Upper lobe of left lung (tissue), 6 donors: ENCODE results near the gene LRRC10. TPM values are rescaled to one million over a fixed set of nuclear protein-coding genes. Genes with fewer than 3 reads are reported as not detected.

Experiments
- ATAC-seq, 2 donors: fragments of 200-7000 bp; cut with Tn5 transposase; one replicate each; pipeline ENCODE4 v1.9.1; 2022; ENCODE audit warnings: mild to moderate bottlenecking in 2 of 2, moderate library complexity in 2 of 2; ENCODE audit not compliant: low FRiP score in 2 of 2
- DNase-seq, 2 donors: peaks; one replicate each; pipeline ENCODE4 v3.0.0-alpha.2; 2019 to 2020
- H3K27ac ChIP-seq, 4 donors: fragments of 200-600 bp; sonication (generic); one replicate each; pipeline ENCODE4 v1.5.1; 2016 to 2019
- H3K27me3 ChIP-seq, 4 donors: fragments of 200-600 bp; sonication (generic); one replicate each; pipeline ENCODE4 v1.5.1; 2017 to 2019
- H3K36me3 ChIP-seq, 4 donors: fragments of 200-600 bp; sonication (generic); one replicate each; pipeline ENCODE4 v1.5.1; 2016 to 2019
- H3K4me1 ChIP-seq, 4 donors: fragments of 200-600 bp; sonication (generic); one replicate each; pipeline ENCODE4 v1.5.1; 2018 to 2019
- H3K4me3 ChIP-seq, 4 donors: fragments of 200-600 bp; sonication (generic); one replicate each; pipeline ENCODE4 v1.5.1; 2017 to 2019; ENCODE audit warnings: mild to moderate bottlenecking in 2 of 4, moderate library complexity in 1 of 4
- H3K9me3 ChIP-seq, 4 donors: fragments of 200-600 bp; sonication (generic); one replicate each; pipeline ENCODE4 v1.5.1; 2018 to 2019
- EP300 ChIP-seq, 4 donors: sonication (generic); formaldehyde crosslinking; IDR thresholded peaks; one replicate each; pipeline ENCODE4 v1.5.1; 2017; ENCODE audit warnings: antibody characterized with exemption in 4 of 4, control low read depth in 2 of 4
- POLR2A ChIP-seq, 4 donors: fragments of 450-650 bp; IDR thresholded peaks; one replicate each; pipeline ENCODE4 v1.5.1; 2016 to 2017; ENCODE audit warnings: antibody characterized with exemption in 4 of 4, mild to moderate bottlenecking in 2 of 4
- POLR2AphosphoS5 ChIP-seq, 2 donors: sonication (generic); formaldehyde crosslinking; IDR thresholded peaks; one replicate each; pipeline ENCODE4 v1.5.1; 2017; ENCODE audit warnings: antibody characterized with exemption in 2 of 2
- WGBS, 2 donors: methylation state at CpG; one replicate each; pipeline ENCODE4 v1.1.5; 2017 to 2018; 5-methylcytosine and 5-hydroxymethylcytosine counted together
- total RNA-seq, 6 donors: library from RNA; depleted of rRNA in 4 of 6; stranded (reverse); fragments of >200 nt in 4 of 6; gene quantifications; one replicate each; pipeline versions ENCODE4 v1.1.0 to v1.2.1, GENCODE V29; 2016 to 2021
- TF ChIP-seq, protein P1 (sequence below), 6 experiments: fragments of 450-650 bp in 4 of 6; fragments of 200-600 bp in 2 of 6; sonication (generic) in 2 of 6; IDR thresholded peaks; one replicate each; pipeline ENCODE4 v1.5.1; 2016 to 2019; ENCODE audit warnings: antibody characterized with exemption in 6 of 6
- donor health status: DM: no; HTN: no; CAD: no; lungs with moderate emphysema.
- donor health status: DM: no; HTN: yes; CAD: no; lungs with severe emphysema.

Gene LRRC10
- total RNA-seq, 6 donors from 2014 or later = not detected

GRCh38 chr12:69600804-69601203 lies 9.9 kb downstream of the LRRC10 start:
- no peak overlapping the region for H3K4me3 ChIP-seq
- DNase-seq = no peak
- H3K9me3 ChIP-seq = no peaks in the 10 kb centered on the region
- H3K27me3 ChIP-seq = no peaks in the 10 kb centered on the region
- H3K36me3 ChIP-seq = peaks cover 29 to 74% (median 56%) of the 10 kb centered on the region in 4 donors
- no peak overlapping the region for H3K27ac ChIP-seq
- H3K4me1 ChIP-seq = no peaks in the 10 kb centered on the region
- ATAC-seq = peak in 1 of 2 donors; percentile 55
- no peak for TF ChIP-seq EP300 (IDR thresholded peaks at IDR 0.05)
- no peak for TF ChIP-seq POLR2A (IDR thresholded peaks at IDR 0.05)
- TF ChIP-seq, protein P1, sequence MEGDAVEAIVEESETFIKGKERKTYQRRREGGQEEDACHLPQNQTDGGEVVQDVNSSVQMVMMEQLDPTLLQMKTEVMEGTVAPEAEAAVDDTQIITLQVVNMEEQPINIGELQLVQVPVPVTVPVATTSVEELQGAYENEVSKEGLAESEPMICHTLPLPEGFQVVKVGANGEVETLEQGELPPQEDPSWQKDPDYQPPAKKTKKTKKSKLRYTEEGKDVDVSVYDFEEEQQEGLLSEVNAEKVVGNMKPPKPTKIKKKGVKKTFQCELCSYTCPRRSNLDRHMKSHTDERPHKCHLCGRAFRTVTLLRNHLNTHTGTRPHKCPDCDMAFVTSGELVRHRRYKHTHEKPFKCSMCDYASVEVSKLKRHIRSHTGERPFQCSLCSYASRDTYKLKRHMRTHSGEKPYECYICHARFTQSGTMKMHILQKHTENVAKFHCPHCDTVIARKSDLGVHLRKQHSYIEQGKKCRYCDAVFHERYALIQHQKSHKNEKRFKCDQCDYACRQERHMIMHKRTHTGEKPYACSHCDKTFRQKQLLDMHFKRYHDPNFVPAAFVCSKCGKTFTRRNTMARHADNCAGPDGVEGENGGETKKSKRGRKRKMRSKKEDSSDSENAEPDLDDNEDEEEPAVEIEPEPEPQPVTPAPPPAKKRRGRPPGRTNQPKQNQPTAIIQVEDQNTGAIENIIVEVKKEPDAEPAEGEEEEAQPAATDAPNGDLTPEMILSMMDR (IDR thresholded peaks at IDR 0.05) = no peak
- no peak for TF ChIP-seq POLR2AphosphoS5 (IDR thresholded peaks at IDR 0.05)

GRCh38 chr12:69598174-69598753 lies 12.4 kb downstream of the LRRC10 start:
- TF ChIP-seq EP300 (IDR thresholded peaks at IDR 0.05) = no peak
- TF ChIP-seq, protein P1 (IDR thresholded peaks at IDR 0.05) = no peak
- H3K36me3 ChIP-seq = peaks cover 40 to 100% (median 72%) of the 10 kb centered on the region in 4 donors
- no peaks in the 10 kb centered on the region for H3K27me3 ChIP-seq
- no peak overlapping the region for H3K4me3 ChIP-seq
- DNase-seq = no peak
- whole genome bisulfite sequencing, 2 donors = 69 to 71% methylated on average over 4 of the region's 4 CpGs
- no peak for ATAC-seq
- H3K27ac ChIP-seq = no peak overlapping the region
- H3K4me1 ChIP-seq = no peaks in the 10 kb centered on the region
- H3K9me3 ChIP-seq = no peaks in the 10 kb centered on the region

GRCh38 chr12:69595689-69596088 lies 15.0 kb downstream of the LRRC10 start:
- no peak for DNase-seq
- Histone ChIP-seq H3K27ac (no peak overlapping the region), H3K4me3 (no peak overlapping the region), H3K27me3 (no peaks in the 10 kb centered on the region), H3K4me1 (no peaks in the 10 kb centered on the region), H3K9me3 (no peaks in the 10 kb centered on the region), H3K36me3 (peaks cover 56 to 100% (median 82%) of the 10 kb centered on the region in 4 donors)
- ATAC-seq = no peak
- TF ChIP-seq, protein P1 (IDR thresholded peaks at IDR 0.05) = no peak
- TF ChIP-seq POLR2A (IDR thresholded peaks at IDR 0.05) = no peak
- no peak for TF ChIP-seq POLR2AphosphoS5 (IDR thresholded peaks at IDR 0.05)
- TF ChIP-seq EP300 (IDR thresholded peaks at IDR 0.05) = no peak
- WGBS, 2 donors = 93 to 97% methylated on average over 2 of the region's 2 CpGs

- Histone ChIP-seq H3K36me3 (peaks cover 40 to 76% (median 59%) of the 10 kb centered on the region in 4 donors), H3K4me1 (peaks cover 6 to 10% (median 8%) of the 10 kb centered on the region in 4 donors), H3K27ac (no peak overlapping the region), H3K4me3 (no peak overlapping the region), H3K9me3 (no peaks in the 10 kb centered on the region), H3K27me3 (no peaks in the 10 kb centered on the region)
- ATAC-seq (no peak), DNase-seq (no peak)
- TF ChIP-seq POLR2AphosphoS5 (IDR thresholded peaks at IDR 0.05) (no peak), EP300 (IDR thresholded peaks at IDR 0.05) (no peak), POLR2A (IDR thresholded peaks at IDR 0.05) (no peak)
- TF ChIP-seq, protein P1 (IDR thresholded peaks at IDR 0.05) = no peak
- 71 to 94% methylated on average over 2 of the region's 2 CpGs for WGBS, 2 donors
These were observed 21.6 kb downstream of the LRRC10 start for GRCh38 chr12:69589082-69589481.

DNA sequence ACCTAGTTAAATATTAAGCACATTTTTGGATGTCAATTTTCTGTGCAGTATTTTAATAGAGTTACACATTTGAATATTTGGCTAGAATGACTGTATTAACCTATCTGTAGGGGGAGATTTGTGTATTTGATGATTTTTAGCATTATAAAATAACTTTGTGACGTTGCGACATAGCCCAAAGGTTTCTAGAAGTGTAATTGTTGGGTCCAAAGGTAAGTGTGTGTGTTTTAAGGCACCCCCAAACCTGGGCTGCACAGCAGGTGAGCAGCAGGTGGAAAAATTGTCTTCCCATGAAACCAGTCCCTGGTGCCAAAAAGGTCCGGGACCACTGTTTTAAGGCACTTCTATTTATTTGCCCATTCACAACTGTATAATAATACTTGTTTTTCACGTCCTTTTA lies 22.2 kb downstream of the LRRC10 start:
- ATAC-seq (no peak), DNase-seq (no peak)
- Histone ChIP-seq H3K27me3 (no peaks in the 10 kb centered on the region), H3K36me3 (peaks cover 35 to 70% (median 54%) of the 10 kb centered on the region in 4 donors), H3K4me3 (no peak overlapping the region), H3K27ac (no peak overlapping the region), H3K9me3 (no peaks in the 10 kb centered on the region), H3K4me1 (peaks cover 6 to 10% (median 8%) of the 10 kb centered on the region in 4 donors)
- TF ChIP-seq POLR2A (IDR thresholded peaks at IDR 0.05) = no peak
- 95 to 97% methylated on average over 4 of the region's 4 CpGs for WGBS, 2 donors
